ENCODE measurements around the gene CHST15. TPM values are rescaled to one million over a fixed set of nuclear protein-coding genes. Genes with fewer than 3 reads are reported as not detected.

Gene CHST15, protein sequence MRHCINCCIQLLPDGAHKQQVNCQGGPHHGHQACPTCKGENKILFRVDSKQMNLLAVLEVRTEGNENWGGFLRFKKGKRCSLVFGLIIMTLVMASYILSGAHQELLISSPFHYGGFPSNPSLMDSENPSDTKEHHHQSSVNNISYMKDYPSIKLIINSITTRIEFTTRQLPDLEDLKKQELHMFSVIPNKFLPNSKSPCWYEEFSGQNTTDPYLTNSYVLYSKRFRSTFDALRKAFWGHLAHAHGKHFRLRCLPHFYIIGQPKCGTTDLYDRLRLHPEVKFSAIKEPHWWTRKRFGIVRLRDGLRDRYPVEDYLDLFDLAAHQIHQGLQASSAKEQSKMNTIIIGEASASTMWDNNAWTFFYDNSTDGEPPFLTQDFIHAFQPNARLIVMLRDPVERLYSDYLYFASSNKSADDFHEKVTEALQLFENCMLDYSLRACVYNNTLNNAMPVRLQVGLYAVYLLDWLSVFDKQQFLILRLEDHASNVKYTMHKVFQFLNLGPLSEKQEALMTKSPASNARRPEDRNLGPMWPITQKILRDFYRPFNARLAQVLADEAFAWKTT
- 10 to 100 TPM in 4 of 5 donors, 1 to 10 TPM in 1; 2.6 to 30.4 (median 22.8) TPM for total RNA-seq
- polyA plus RNA-seq: 1 to 10 TPM; 5.2 to 7.3 (median 5.7) TPM
- long read RNA-seq, donor 1, full-length matches to known transcripts: 2 of 2 reads
- long read RNA-seq, donor 1, partial matches to known transcripts: 0 of 2 reads
- long read RNA-seq, donor 1, other reads (novel, unspliced or antisense): 0 of 2 reads
- long read RNA-seq, donor 2, partial matches to known transcripts: 6 of 7 reads
- long read RNA-seq, donor 2, other reads (novel, unspliced or antisense): 0 of 7 reads
- long read RNA-seq, donor 3, partial matches to known transcripts: 0 of 1 reads
- long read RNA-seq, donor 3, other reads (novel, unspliced or antisense): 0 of 1 reads
- long read RNA-seq, donor 4: 0 reads
- long read RNA-seq, donor 5, partial matches to known transcripts: 0 of 2 reads
- long read RNA-seq, donor 5, other reads (novel, unspliced or antisense): 0 of 2 reads
- long read RNA-seq, donor 6, full-length matches to known transcripts: 5 of 5 reads
- long read RNA-seq, donor 6, partial matches to known transcripts: 0 of 5 reads
- long read RNA-seq, donor 6, other reads (novel, unspliced or antisense): 0 of 5 reads
- long read RNA-seq, donor 7, full-length matches to known transcripts: 4 of 4 reads
- long read RNA-seq, donor 7, partial matches to known transcripts: 0 of 4 reads
- long read RNA-seq, donor 7, other reads (novel, unspliced or antisense): 0 of 4 reads
- long read RNA-seq, donor 8: 0 reads
- long read RNA-seq, donor 9, full-length matches to known transcripts: 1 of 1 reads
- long read RNA-seq, donor 9, partial matches to known transcripts: 0 of 1 reads
- long read RNA-seq, donor 9, other reads (novel, unspliced or antisense): 0 of 1 reads
- long read RNA-seq, donor 10, partial matches to known transcripts: 0 of 1 reads
- long read RNA-seq, donor 10, other reads (novel, unspliced or antisense): 0 of 1 reads

DNA sequence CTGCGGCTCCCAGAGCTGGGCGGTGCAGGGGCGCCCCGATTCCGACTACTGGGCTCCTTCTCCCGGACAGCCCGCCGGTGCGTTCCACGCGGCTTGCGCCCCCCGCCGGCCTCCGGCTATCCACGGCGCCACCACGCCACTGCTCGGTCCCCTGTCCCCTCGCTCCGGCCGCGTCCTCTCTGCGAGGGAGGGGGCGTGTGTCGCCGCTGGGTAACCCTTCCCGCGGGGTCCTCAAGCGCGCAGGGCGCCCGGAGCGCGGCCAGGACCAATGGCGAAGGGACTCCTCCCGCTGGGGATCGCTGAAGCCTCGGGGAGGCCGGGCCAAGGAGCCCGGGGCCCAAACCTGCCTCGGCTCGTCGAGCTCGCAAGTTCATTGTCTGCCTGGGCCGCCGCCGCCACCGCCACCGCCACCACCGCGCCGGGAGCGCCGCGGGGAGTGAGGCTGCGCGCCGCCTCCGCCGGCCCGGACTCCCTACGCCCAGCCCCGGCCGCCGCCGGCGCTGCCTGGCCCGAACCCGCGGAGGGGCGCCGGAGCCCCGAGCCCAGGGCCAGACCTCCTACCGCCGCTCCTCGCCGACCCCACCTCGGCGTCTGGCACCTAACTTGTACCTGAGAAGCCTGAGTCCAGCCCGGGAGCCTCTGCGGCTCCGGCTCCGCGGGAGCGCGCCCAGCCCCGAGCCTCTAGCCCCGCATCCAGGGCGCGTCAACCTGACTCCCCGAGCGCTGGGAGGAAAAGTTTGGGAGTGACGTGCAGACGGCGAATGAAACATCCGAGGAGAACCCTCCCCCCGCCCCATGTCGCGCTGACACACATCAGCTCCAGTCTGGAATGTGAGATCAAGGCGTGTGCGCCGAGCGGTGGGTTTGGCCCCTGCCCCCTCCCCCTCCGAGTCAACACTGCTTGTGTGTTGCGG lies at the start of gene CHST15:
Gene CHST15 (minus strand): TSS at position 739 of the 914 bp plus-strand sequence. CDS start 47,386 bp downstream, outside the sequence.
- peak within 1 kb of the TSS; percentile 58 to 75 (median 70) for H3K4me3 ChIP-seq
- intact Hi-C loops (cut with DNase I; ENCODE audit: low total_unique reads): no loop called here
- H3K27ac ChIP-seq: peak within 1 kb of the TSS; percentile 80 to 96 (median 92)
- H3K27me3 ChIP-seq: peaks cover 0 to 74% (median 17%) of the 10 kb centered on the region in 3 donors
- no peaks in the 10 kb centered on the region for H3K36me3 ChIP-seq
- H3K9me3 ChIP-seq: no peaks in the 10 kb centered on the region
- H3K4me1 ChIP-seq: peaks cover 35 to 81% (median 66%) of the 10 kb centered on the region in 4 donors
- peak; percentile 48 to 82 for DNase-seq
- TF ChIP-seq POLR2AphosphoS5 (IDR thresholded peaks at IDR 0.05): peak; percentile 67 to 90 (median 72)
- TF ChIP-seq, protein P1, sequence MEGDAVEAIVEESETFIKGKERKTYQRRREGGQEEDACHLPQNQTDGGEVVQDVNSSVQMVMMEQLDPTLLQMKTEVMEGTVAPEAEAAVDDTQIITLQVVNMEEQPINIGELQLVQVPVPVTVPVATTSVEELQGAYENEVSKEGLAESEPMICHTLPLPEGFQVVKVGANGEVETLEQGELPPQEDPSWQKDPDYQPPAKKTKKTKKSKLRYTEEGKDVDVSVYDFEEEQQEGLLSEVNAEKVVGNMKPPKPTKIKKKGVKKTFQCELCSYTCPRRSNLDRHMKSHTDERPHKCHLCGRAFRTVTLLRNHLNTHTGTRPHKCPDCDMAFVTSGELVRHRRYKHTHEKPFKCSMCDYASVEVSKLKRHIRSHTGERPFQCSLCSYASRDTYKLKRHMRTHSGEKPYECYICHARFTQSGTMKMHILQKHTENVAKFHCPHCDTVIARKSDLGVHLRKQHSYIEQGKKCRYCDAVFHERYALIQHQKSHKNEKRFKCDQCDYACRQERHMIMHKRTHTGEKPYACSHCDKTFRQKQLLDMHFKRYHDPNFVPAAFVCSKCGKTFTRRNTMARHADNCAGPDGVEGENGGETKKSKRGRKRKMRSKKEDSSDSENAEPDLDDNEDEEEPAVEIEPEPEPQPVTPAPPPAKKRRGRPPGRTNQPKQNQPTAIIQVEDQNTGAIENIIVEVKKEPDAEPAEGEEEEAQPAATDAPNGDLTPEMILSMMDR (IDR thresholded peaks at IDR 0.05): no peak
- no peak for TF ChIP-seq EP300 (IDR thresholded peaks at IDR 0.05)
- no peak for TF ChIP-seq POLR2A (IDR thresholded peaks at IDR 0.05)
- 0 to 2% (median 1%) methylated on average over 42 to 106 of the region's 106 CpGs for WGBS, 5 donors

DNA sequence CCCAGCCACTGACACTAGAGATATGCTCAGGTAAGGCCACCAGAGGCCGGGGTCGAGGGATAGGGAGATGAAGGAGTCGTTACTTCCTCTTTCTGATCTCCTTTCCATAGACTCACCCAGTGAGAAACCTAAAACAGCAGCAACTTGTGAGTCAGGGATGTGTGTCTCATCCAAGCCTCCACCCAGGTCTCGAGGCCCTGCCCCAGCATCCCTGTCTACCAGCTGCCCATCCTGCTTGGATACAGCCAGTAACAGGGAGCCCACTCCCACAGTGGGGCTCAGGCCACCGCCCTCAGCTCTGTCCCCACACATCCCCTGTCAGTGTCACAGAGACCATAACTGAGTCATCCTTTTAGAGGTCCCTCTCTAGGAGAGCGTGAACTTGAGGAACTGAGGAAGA lies 49.6 kb upstream of the CHST15 start:
- Histone ChIP-seq H3K9me3 (peaks cover 0 to 8% (median 2%) of the 10 kb centered on the region in 4 donors), H3K27me3 (no peaks in the 10 kb centered on the region), H3K27ac (no peak overlapping the region), H3K4me3 (no peak overlapping the region), H3K36me3 (no peaks in the 10 kb centered on the region), H3K4me1 (peaks cover 0 to 22% (median 5%) of the 10 kb centered on the region in 4 donors)
- intact Hi-C loops (cut with DNase I; ENCODE audit: low total_unique reads): no loop called here
- DNase-seq: no peak
- TF ChIP-seq POLR2AphosphoS5 (IDR thresholded peaks at IDR 0.05): no peak
- TF ChIP-seq, protein P1 (IDR thresholded peaks at IDR 0.05): no peak
- TF ChIP-seq POLR2A (IDR thresholded peaks at IDR 0.05): no peak
- TF ChIP-seq EP300 (IDR thresholded peaks at IDR 0.05): no peak
- 68 to 89% (median 85%) methylated on average over 6 of the region's 6 CpGs for WGBS, 5 donors

DNA sequence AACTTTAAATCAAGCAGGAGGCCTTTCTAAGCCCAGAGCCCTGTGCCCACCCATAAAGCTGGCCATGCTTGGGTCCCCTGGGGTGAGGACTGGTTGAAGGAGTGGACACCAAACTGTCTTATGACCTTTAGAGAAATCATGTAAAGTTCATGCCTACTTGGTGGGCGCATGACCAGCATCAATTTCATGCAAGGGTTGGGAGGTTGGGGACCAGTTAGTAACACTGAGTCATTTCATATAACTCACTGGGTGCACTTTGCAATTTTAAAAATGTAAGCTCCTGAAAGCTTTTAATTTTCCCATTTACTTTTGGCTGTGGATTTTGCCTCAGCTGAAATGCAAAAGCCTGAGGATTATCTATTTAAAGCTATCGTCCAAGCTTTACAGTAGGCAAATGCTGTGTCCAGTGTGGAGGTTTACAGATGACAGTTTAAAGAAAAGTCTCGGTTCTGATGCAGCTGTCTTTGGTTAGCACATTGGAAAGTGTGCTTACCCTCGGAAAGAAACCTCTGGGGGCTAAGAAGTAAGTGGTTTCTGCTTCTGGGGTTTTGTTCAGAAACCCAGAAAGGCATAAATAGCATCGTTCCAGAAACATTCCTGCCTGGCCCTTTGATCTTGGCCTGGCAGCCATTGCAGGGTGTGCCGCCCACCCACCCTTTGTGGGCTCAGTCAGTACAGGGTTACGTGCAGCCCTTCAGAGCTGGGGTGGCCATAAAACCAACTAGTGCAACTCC lies 48.8 kb upstream of the CHST15 start:
- no peak for DNase-seq
- no peaks in the 10 kb centered on the region for H3K36me3 ChIP-seq
- no peak overlapping the region for H3K27ac ChIP-seq
- intact Hi-C loops (cut with DNase I; ENCODE audit: low total_unique reads): no loop called here
- 69 to 73% (median 70%) methylated on average over 7 of the region's 7 CpGs for WGBS, 5 donors
- TF ChIP-seq, protein P1 (IDR thresholded peaks at IDR 0.05): no peak
- TF ChIP-seq POLR2AphosphoS5 (IDR thresholded peaks at IDR 0.05) (no peak), EP300 (IDR thresholded peaks at IDR 0.05) (no peak), POLR2A (IDR thresholded peaks at IDR 0.05) (no peak)
- H3K4me1 ChIP-seq: peaks cover 0 to 28% (median 5%) of the 10 kb centered on the region in 4 donors
- H3K27me3 ChIP-seq: no peaks in the 10 kb centered on the region
- H3K4me3 ChIP-seq: no peak overlapping the region
- peaks cover 0 to 8% (median 2%) of the 10 kb centered on the region in 4 donors for H3K9me3 ChIP-seq
